PC-3 (cell line): ENCODE results near the gene FOXP1. TPM values are rescaled to one million over a fixed set of nuclear protein-coding genes. Genes with fewer than 3 reads are reported as not detected.

Experiments
- ATAC-seq: fragments of 200-7000 bp; cut with Tn5 transposase; 2 replicates; pipeline ENCODE4 v1.9.1; 2020; ENCODE audit warnings: mild to moderate bottlenecking, moderate library complexity
- BruUV-seq: library from RNA; stranded (reverse); fragments of 400-500 nt; replicated peaks from 2 replicates; lab custom pipeline; 2021; lab: Mats Ljungman, UMichigan
- CTCF ChIA-PET: fragments of 300-600 bp; sonication (Branson Sonifier 250); formaldehyde crosslinking; loops from one replicate; lab custom pipeline; 2022; ENCODE audit warnings: antibody characterized with exemption; lab: Charles Lee
- POLR2A ChIA-PET: fragments of 300-600 bp; sonication (Branson Sonifier 250); formaldehyde crosslinking; loops from one replicate; lab custom pipeline; 2022; ENCODE audit warnings: antibody characterized with exemption; ENCODE audit not compliant: unreplicated experiment; lab: Charles Lee
- DNase-seq: peaks from one replicate; pipeline ENCODE4 v3.0.0-alpha.2; 2015
- H2AFZ ChIP-seq: fragments of 300-600 bp; sonication (generic); 2 replicates; pipeline ENCODE4 v1.6.0; 2016; ENCODE audit warnings: antibody characterized with exemption, low read length
- H3F3A ChIP-seq: fragments of 300-600 bp; sonication (generic); one replicate; pipeline ENCODE4 v1.6.0; 2017; ENCODE audit warnings: antibody characterized with exemption, low read length, control low read depth, mild to moderate bottlenecking; ENCODE audit not compliant: unreplicated experiment
- H3K27ac ChIP-seq: fragments of 300-600 bp; sonication (generic); 2 replicates; pipeline ENCODE4 v1.5.1; 2016; ENCODE audit warnings: mild to moderate bottlenecking, low read length
- H3K27me3 ChIP-seq: fragments of 300-600 bp; sonication (generic); 2 replicates; pipeline ENCODE4 v1.6.1; 2016; ENCODE audit warnings: low read length, mixed read lengths
- H3K36me3 ChIP-seq: fragments of 300-600 bp; sonication (generic); 2 replicates; pipeline ENCODE4 v1.6.1; 2016; ENCODE audit warnings: low read depth, mixed run types, low read length, mixed read lengths
- H3K4me1 ChIP-seq: fragments of 300-600 bp; sonication (generic); 2 replicates; pipeline ENCODE4 v1.5.1; 2016; ENCODE audit warnings: low read length; ENCODE audit not compliant: insufficient read depth
- H3K4me2 ChIP-seq: fragments of 300-600 bp; sonication (generic); 2 replicates; pipeline ENCODE4 v1.6.0; 2016; ENCODE audit warnings: low read length
- H3K4me3 ChIP-seq: fragments of 300-600 bp; sonication (generic); 2 replicates; pipeline ENCODE4 v1.5.1; 2016; ENCODE audit warnings: mild to moderate bottlenecking, low read length, mixed read lengths
- H3K79me2 ChIP-seq: fragments of 300-600 bp; sonication (generic); 2 replicates; pipeline ENCODE4 v1.6.1; 2017; ENCODE audit warnings: low read length, mixed read lengths
- H3K9ac ChIP-seq: fragments of 300-600 bp; sonication (generic); 2 replicates; pipeline ENCODE4 v1.6.0; 2016; ENCODE audit warnings: mild to moderate bottlenecking, low read length
- H3K9me2 ChIP-seq: fragments of 300-600 bp; sonication (generic); replicated peaks from 2 replicates; pipeline ENCODE4 v1.6.1; 2016; ENCODE audit warnings: mixed run types, low read length, mixed read lengths
- H3K9me3 ChIP-seq: fragments of 300-600 bp; sonication (generic); 2 replicates; pipeline ENCODE4 v1.6.1; 2016; ENCODE audit warnings: low read length, mixed read lengths
- H4K20me1 ChIP-seq: fragments of 300-600 bp; sonication (generic); 2 replicates; pipeline ENCODE4 v1.6.1; 2016; ENCODE audit warnings: low read length, mixed read lengths
- EZH2 ChIP-seq: fragments of 300-600 bp; sonication (generic); IDR thresholded peaks from one replicate; pipeline ENCODE4 v1.6.1; 2017; ENCODE audit warnings: antibody characterized with exemption, mild to moderate bottlenecking, low read length; ENCODE audit not compliant: unreplicated experiment
- EZH2phosphoT487 ChIP-seq: fragments of 300-600 bp; sonication (generic); IDR thresholded peaks from 2 replicates; pipeline ENCODE4 v1.6.1; 2018; ENCODE audit warnings: mild to moderate bottlenecking, antibody characterized with exemption, low read length, borderline replicate concordance
- intact Hi-C: fragments of 100-400 bp; cut with micrococcal nuclease; formaldehyde crosslinking; loops from 2 replicates; pipeline ENCODE4 v1.9.0; 2023
- total RNA-seq: library from RNA; depleted of rRNA; stranded (reverse); fragments of >200 nt; gene quantifications from 2 replicates; pipeline ENCODE4 v1.2.3, GENCODE V29; 2014
- TF ChIP-seq, protein P1 (sequence below): fragments of 300-600 bp; sonication (generic); conservative IDR thresholded peaks from 2 replicates; pipeline ENCODE4 v1.5.1; 2017; ENCODE audit warnings: antibody characterized with exemption, low read depth, mild to moderate bottlenecking, low read length

Gene FOXP1
- total RNA-seq, 1 experiment from 2014 or later: 35.3 TPM

DNA sequence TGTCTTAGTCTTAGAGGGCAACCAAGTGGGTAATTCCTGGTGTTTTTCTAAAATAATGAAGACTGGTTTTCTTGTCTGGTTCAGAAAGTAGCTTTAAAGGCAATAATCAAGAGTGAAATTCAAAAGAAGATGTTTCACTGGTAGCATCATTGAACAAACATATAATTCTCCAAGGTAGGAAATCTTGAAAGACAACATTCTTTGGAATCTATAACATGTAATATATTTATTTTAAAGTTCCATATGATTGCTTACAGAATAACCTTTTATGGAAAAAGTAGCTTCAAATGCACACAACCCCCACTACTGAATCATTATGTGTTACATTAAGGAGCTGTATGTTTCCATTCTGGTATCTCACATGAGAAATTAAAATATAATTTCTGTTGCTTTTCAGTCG, 13.8 kb upstream of the FOXP1 start:
- H3K36me3 ChIP-seq: no peaks in the 10 kb centered on the region
- intact Hi-C loops: no loop called here
- peak overlapping the region; percentile 72 for H3K4me2 ChIP-seq
- ATAC-seq (peak; percentile 39; the same call in 1 of the 2 replicates), DNase-seq (peak; percentile 82)
- H3K79me2 ChIP-seq: no peaks in the 10 kb centered on the region
- TF ChIP-seq EZH2 (no peak), EZH2phosphoT487 (no peak)
- TF ChIP-seq, protein P1, sequence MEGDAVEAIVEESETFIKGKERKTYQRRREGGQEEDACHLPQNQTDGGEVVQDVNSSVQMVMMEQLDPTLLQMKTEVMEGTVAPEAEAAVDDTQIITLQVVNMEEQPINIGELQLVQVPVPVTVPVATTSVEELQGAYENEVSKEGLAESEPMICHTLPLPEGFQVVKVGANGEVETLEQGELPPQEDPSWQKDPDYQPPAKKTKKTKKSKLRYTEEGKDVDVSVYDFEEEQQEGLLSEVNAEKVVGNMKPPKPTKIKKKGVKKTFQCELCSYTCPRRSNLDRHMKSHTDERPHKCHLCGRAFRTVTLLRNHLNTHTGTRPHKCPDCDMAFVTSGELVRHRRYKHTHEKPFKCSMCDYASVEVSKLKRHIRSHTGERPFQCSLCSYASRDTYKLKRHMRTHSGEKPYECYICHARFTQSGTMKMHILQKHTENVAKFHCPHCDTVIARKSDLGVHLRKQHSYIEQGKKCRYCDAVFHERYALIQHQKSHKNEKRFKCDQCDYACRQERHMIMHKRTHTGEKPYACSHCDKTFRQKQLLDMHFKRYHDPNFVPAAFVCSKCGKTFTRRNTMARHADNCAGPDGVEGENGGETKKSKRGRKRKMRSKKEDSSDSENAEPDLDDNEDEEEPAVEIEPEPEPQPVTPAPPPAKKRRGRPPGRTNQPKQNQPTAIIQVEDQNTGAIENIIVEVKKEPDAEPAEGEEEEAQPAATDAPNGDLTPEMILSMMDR: no peak
- no peaks in the 10 kb centered on the region for H4K20me1 ChIP-seq
- H3K4me3 ChIP-seq: peak overlapping the region; percentile 30
- ChIA-PET CTCF (interaction anchor here (0.6 kb wide), 1 partner anchor 84 kb away, joined by 3 read pairs; no protein-coding TSS in a partner anchor), POLR2A (no interaction called here)
- no TSS peak for BruUV-seq
- H2AFZ ChIP-seq: no peak overlapping the region
- H3K27me3 ChIP-seq: no peaks in the 10 kb centered on the region
- H3K27ac ChIP-seq: peak overlapping the region; percentile 47
- H3K9me3 ChIP-seq: 0 out of 2 replicates have a peak, but pooled peaks cover 7% of the 10 kb centered on the region
- H3K9me2 ChIP-seq: no peaks in the 10 kb centered on the region
- no peak overlapping the region for H3K9ac ChIP-seq
- peaks cover 6% of the 10 kb centered on the region for H3F3A ChIP-seq
- peaks cover 42% of the 10 kb centered on the region for H3K4me1 ChIP-seq

DNA sequence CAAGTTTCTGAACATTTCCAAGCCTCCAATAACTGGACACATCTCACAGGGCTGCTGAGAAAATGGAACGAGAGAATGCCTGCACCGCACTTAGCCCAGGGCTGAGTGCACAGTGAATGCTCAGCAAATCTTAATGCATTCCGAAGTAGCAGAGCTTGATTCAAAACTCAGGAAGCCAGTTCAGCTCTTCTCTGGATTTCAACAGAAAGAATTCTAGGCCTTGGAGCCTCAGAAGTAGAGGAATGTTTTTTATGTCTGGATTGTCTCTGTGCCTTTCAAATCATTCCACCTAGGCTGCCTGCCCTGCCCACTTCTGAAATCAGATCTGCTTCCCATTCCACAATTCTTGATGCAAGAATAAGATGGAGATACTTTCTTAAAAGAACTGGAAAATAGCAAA, 9.6 kb upstream of the FOXP1 start:
- Histone ChIP-seq H3K79me2 (no peaks in the 10 kb centered on the region), H3K27me3 (no peaks in the 10 kb centered on the region), H3K4me1 (peaks cover 18% of the 10 kb centered on the region), H4K20me1 (no peaks in the 10 kb centered on the region), H3F3A (peaks cover 6% of the 10 kb centered on the region), H3K9me3 (0 out of 2 replicates have a peak, but pooled peaks cover 7% of the 10 kb centered on the region), H3K9ac (no peak overlapping the region), H3K4me2 (no peak overlapping the region), H3K9me2 (no peaks in the 10 kb centered on the region), H3K36me3 (no peaks in the 10 kb centered on the region), H2AFZ (no peak overlapping the region), H3K4me3 (no peak overlapping the region), H3K27ac (no peak overlapping the region)
- intact Hi-C loops: no loop called here
- DNase-seq (no peak), ATAC-seq (no peak)
- BruUV-seq: no TSS peak
- TF ChIP-seq EZH2phosphoT487 (no peak), EZH2 (no peak)
- TF ChIP-seq, protein P1: no peak
- CTCF ChIA-PET: no interaction called here
- POLR2A ChIA-PET: no interaction called here

DNA sequence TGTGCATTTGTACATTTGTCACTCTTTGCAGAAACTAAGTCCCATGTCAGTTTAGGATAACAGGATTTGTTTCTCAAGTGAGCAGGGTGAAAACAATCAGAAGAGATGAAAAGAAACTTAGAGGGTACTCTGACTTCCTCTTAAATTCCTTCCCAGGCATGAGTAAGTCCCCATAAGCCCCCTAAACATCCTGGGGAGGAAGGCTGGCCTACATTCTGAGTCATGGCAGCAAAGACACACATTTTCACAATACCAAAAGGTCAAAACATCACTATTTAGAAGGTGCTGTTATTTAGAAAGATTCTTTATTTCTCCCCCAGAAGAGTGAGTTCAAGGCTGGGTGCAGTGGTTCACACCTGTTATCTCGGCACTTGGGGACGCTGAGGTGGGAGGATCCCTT, 7.6 kb upstream of the FOXP1 start:
- DNase-seq: no peak
- no peak overlapping the region for H2AFZ ChIP-seq
- H3K79me2 ChIP-seq: no peaks in the 10 kb centered on the region
- H3K4me2 ChIP-seq: no peak overlapping the region
- ChIA-PET CTCF (no interaction called here), POLR2A (no interaction called here)
- H3K4me1 ChIP-seq: peaks cover 4% of the 10 kb centered on the region
- H3K27me3 ChIP-seq: no peaks in the 10 kb centered on the region
- 0 out of 2 replicates have a peak, but pooled peaks cover 3% of the 10 kb centered on the region for H3K9me3 ChIP-seq
- no peaks in the 10 kb centered on the region for H3K9me2 ChIP-seq
- no peak overlapping the region for H3K4me3 ChIP-seq
- H3K9ac ChIP-seq: no peak overlapping the region
- BruUV-seq: no TSS peak
- H4K20me1 ChIP-seq: no peaks in the 10 kb centered on the region
- H3K36me3 ChIP-seq: no peaks in the 10 kb centered on the region
- intact Hi-C loops: no loop called here
- no peak for ATAC-seq
- no peak overlapping the region for H3K27ac ChIP-seq
- H3F3A ChIP-seq: no peaks in the 10 kb centered on the region
- TF ChIP-seq EZH2phosphoT487: no peak
